Omental fat pad (tissue), 4 donors: ENCODE measurements around the gene C16orf95. TPM values are rescaled to one million over a fixed set of nuclear protein-coding genes. Genes with fewer than 3 reads are reported as not detected.

Experiments used
- ATAC-seq: fragments of 150-250 bp; one replicate; pipeline ENCODE4 v1.9.1; 2016; ENCODE audit warnings: mild to moderate bottlenecking, moderate library complexity; ENCODE audit not compliant: low FRiP score
- DNase-seq: peaks from one replicate; pipeline ENCODE4 v3.0.0-alpha.2; 2019; ENCODE audit warnings: low spot score
- total RNA-seq, 4 donors: library from RNA; depleted of rRNA; stranded (reverse); fragments of >200 nt; gene quantifications; one replicate each; pipeline ENCODE4 v1.1.0, GENCODE V29; 2016
- TF ChIP-seq, protein P1 (sequence below), 3 donors: fragments of 450-650 bp; IDR thresholded peaks; one replicate each; pipeline ENCODE4 v1.5.1; 2016 to 2017; ENCODE audit warnings: antibody characterized with exemption in 3 of 3, mild to moderate bottlenecking in 3 of 3, moderate library complexity in 2 of 3

The C16orf95 gene
- total RNA-seq, 4 donors from 2014 or later = 1.6 to 7.1 (median 2.5) TPM

DNA sequence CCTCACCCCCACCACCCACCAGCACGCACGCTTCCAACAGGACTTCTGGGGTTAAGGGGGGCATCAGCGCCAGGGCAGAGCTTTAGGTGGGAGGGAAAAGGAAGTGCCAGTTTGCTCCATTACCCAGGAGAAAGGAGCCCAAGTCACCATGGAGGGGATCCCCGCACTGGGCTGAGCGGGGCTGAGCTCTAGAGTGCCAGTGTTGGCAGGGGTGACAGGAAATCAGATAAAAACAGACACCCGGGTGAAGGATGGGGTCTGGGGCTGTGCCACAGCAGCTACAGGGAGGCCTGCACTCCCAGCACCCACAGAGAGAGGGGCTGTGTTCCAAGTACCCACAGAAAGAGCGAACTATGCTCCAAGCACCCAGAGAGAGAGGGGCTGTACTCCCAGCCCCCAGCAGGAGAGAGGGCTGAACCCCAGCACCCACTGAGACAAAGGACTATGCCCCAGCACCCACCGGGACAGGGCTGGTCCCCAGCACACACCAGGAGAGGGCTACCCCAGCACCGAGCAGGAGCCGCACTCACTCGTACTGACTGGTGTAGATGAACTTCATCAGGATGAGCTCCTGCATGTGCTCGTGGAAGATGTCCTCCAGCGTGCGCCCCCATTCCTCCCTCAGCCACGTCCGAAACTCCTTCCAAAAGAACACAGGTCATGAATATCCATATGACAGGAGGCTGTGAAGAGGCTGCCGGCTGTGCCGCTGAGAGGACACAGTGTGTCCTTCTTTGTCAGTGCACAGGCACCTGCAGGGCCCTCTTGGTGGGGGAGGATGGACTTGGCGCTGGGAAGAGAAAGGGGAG is 18.6 kb upstream of the C16orf95 start:
- TF ChIP-seq, protein P1, sequence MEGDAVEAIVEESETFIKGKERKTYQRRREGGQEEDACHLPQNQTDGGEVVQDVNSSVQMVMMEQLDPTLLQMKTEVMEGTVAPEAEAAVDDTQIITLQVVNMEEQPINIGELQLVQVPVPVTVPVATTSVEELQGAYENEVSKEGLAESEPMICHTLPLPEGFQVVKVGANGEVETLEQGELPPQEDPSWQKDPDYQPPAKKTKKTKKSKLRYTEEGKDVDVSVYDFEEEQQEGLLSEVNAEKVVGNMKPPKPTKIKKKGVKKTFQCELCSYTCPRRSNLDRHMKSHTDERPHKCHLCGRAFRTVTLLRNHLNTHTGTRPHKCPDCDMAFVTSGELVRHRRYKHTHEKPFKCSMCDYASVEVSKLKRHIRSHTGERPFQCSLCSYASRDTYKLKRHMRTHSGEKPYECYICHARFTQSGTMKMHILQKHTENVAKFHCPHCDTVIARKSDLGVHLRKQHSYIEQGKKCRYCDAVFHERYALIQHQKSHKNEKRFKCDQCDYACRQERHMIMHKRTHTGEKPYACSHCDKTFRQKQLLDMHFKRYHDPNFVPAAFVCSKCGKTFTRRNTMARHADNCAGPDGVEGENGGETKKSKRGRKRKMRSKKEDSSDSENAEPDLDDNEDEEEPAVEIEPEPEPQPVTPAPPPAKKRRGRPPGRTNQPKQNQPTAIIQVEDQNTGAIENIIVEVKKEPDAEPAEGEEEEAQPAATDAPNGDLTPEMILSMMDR (IDR thresholded peaks at IDR 0.05) = no peak
- no peak for DNase-seq
- ATAC-seq = no peak

DNA sequence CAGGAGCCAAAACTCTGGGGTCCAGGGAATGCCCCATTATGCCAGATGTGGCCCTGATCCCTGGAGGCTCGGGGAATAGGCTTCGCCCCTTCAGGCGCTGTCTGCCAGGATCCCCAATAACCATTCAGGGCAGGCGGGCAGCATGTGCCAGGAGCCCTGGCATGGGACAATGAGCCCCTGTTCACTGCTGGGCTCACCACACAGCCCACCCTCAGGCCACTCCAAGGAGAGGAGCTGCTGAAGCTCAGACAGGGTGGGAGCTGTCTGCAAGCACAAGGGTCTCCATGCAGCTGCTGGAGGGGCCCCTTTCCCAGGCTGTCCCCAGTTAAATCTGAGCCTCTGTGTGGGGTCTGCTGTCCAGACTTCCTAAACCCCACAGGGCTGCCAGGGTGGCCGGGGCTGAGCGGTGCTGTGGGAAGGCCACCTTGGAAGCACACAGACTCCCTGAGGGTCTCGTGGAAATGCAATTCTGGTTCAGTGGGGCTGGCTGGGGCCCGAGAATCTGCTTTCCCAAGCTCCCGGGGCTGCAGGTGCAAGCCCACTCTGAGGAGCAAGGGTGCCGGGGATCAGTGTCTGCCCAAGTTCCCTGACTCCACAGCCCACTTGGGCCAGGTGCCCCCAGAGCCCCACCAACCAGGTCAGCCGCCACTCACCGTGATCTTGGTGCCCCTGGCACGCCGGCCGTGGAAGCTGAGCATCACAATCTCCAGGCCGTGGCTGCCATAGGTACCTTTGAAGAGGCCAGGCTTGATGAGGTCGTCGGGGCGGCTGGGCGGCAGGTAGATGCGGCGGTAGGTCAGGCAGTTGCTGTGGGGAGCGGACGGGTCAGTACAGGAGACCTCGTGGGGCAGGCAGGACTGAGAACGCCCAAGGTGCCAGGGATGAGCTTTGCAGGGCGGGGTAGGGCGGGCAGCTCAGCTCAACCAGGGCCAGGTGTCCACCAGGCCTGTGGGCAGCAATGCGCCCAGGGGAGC is 17.7 kb upstream of the C16orf95 start:
- ATAC-seq (no peak), DNase-seq (no peak)
- TF ChIP-seq, protein P1 (IDR thresholded peaks at IDR 0.05) = no peak

DNA sequence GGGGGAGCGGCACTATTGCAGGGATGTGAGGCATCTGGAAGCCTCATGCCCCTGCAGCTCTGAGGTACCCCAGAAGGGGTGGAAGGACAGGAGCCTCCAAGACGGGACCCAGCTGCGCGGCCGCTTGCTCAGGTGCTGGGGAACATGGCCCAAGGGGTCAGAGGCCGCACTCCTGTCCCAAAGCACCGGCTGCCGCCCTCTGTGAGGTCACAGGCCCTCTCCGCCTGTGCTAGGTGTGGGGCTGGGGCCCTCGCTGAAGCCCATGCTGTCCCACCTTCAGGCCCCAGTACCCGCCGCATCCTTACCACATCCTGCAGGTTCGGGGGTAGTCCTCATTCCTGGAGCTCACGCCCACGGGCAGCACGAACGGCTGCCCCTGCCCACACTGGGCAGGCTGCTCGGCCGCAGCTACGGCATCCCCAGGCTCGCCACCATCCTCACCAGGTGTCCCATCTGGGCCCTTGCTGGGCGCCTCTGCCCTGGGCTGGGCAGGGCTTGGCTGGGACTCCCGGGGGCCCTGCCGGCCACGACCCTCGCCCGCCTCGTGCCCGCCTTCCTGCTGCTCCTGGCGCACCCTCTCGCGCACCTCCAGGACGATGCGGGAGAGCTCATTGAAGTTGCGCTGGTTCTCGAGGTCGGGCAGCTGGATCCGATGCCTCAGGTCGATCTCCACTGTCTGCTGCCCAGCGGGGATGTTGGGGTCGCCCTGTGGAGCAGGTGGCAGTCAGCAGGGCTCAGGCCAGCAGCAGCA is 16.6 kb upstream of the C16orf95 start:
- TF ChIP-seq, protein P1 (IDR thresholded peaks at IDR 0.05) = no peak
- DNase-seq (no peak), ATAC-seq (no peak)

DNA sequence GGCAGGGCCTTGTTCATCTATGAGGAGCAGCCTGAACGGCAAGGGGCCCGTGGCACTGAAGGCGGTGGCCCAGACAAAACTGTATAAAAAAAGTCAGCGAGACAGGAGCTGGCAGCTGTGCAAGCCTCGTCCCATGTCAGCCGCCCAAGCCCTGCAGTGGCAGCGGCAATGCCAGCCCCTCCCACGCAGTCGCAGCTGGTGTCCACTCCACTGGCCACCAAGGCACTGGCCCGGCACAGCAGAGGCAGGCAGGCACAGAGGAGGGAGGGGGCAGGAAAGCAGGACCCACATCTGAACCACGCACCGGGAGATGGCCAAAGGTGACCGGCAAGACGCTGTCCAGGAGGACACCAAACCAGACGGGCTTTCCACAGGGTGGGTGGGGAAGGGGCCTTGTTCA is 15.9 kb upstream of the C16orf95 start:
- DNase-seq (no peak), ATAC-seq (no peak)
- TF ChIP-seq, protein P1 (IDR thresholded peaks at IDR 0.05) = no peak

DNA sequence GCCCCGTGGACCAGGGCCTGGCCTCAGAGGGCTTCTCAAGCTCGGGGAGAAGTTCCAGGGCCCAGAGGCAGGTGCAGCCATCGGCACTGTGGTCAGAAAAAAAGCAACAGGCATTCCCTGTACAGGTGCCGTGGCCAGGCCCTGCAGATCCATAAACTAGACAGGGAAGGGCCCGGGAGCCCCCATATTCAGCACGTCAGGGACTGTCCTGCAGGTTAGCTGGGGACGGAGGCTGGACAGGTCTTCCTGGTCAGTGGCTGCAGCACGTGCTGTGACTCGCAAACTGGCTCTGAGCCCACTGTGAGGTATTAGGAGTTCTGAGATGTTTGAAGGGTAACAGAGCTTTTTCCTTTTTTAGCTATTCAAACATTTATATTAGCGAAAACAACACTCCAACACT is 15.0 kb upstream of the C16orf95 start:
- no peak for DNase-seq

DNA sequence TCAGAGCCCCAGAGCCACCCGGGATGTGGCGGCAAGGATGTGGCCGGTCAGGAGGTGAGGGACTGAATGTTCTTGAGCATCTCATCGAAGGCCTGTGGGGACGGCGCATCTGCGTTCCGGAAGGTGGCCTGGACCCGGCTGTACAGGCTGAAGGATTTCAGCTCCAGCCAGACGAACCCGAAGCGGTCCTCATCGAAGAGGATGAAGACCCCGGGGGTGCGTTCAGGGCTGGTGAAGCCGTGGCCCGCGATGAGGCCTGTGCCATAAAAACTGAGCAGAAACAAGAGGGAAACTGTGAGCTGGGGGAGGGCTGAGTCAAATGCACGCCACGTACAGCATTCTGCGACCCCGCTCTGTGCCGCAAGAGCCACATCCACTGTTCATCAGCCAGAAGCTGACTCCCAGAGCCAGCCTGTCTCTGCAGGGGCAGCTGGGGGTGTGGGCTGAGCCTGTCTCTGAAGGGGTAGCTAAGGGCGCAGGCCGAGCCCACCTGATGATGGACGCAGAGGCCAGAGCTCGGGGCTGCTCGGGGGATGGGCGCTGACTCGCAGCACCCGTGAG is 14.1 kb upstream of the C16orf95 start:
- TF ChIP-seq, protein P1 (IDR thresholded peaks at IDR 0.05) = no peak
- ATAC-seq = no peak
- DNase-seq = no peak

More for the DNA sequence above, 15.0 kb upstream of the C16orf95 start:
- TF ChIP-seq, protein P1 (IDR thresholded peaks at IDR 0.05) = no peak
- ATAC-seq = no peak
